Lung (tissue), 12 donors: ENCODE measurements around the gene STT3B. TPM values are rescaled to one million over a fixed set of nuclear protein-coding genes. Genes with fewer than 3 reads are reported as not detected.
"Not testable (repeated sequence)": the region's sequence is repeated elsewhere in the genome, so short reads cannot be mapped to it uniquely, and the experiment has no call there.

ENCODE experiments used
- ATAC-seq: fragments of 200-7000 bp; cut with Tn5 transposase; one replicate; pipeline ENCODE4 v1.9.1; 2020; ENCODE audit warnings: moderate number of reproducible peaks; ENCODE audit not compliant: insufficient read depth, low FRiP score
- DNase-seq, 3 donors: peaks; one replicate each; pipeline ENCODE4 v3.0.0-alpha.2; 2013 to 2017
- H3K27ac ChIP-seq, 2 donors: one replicate each; pipeline ENCODE4 v1.5.1; 2013; ENCODE audit warnings: mild to moderate bottlenecking in 2 of 2, moderate library complexity in 2 of 2, control low read depth in 1 of 2, inconsistent platforms in 1 of 2, low read depth in 1 of 2, low read length in 1 of 2
- H3K27me3 ChIP-seq, 3 donors: one replicate each; pipeline ENCODE4 v1.5.1; 2013; ENCODE audit warnings: low read length in 2 of 3; ENCODE audit not compliant: control insufficient read depth in 3 of 3, insufficient read depth in 3 of 3
- H3K36me3 ChIP-seq, 4 donors: one replicate each; pipeline ENCODE4 v1.5.1; 2013; ENCODE audit warnings: low read length in 4 of 4, mild to moderate bottlenecking in 1 of 4, moderate library complexity in 1 of 4; ENCODE audit not compliant: control insufficient read depth in 4 of 4, insufficient read depth in 4 of 4
- H3K4me1 ChIP-seq, 5 donors: one replicate each; pipeline ENCODE4 v1.5.1; 2013; ENCODE audit warnings: low read length in 5 of 5, mild to moderate bottlenecking in 2 of 5, moderate library complexity in 1 of 5; ENCODE audit not compliant: control insufficient read depth in 5 of 5, insufficient read depth in 5 of 5
- H3K4me3 ChIP-seq: one replicate; pipeline ENCODE4 v1.5.1; 2013; ENCODE audit warnings: mild to moderate bottlenecking, control low read depth, moderate library complexity
- H3K9ac ChIP-seq, 2 donors: one replicate each; pipeline ENCODE4 v1.5.1; 2013; ENCODE audit warnings: low read length in 2 of 2, control low read depth in 1 of 2; ENCODE audit not compliant: insufficient read depth in 1 of 2
- H3K9me3 ChIP-seq, 4 donors: one replicate each; pipeline ENCODE4 v1.5.1; 2013; ENCODE audit warnings: low read length in 3 of 4, mild to moderate bottlenecking in 1 of 4, moderate library complexity in 1 of 4; ENCODE audit not compliant: control insufficient read depth in 4 of 4, insufficient read depth in 3 of 4
- CTCF ChIP-seq: IDR thresholded peaks from 2 replicates; pipeline ENCODE4 v1.5.1; 2012; ENCODE audit warnings: mild to moderate bottlenecking; ENCODE audit errors: control extremely low read depth, extremely low read depth
- WGBS, 2 donors: extraction: QIAGEN DNeasy Blood & Tissue Kit; methylation state at CpG; one replicate each; pipeline ENCODE4 v1.1.7; 2013; 5-methylcytosine and 5-hydroxymethylcytosine counted together
- polyA plus RNA-seq, 2 donors: library from polyadenylated mRNA; stranded (reverse); fragments of 200-250 nt; gene quantifications; one replicate each; pipeline ENCODE4 v1.2.1, GENCODE V29; 2013
- total RNA-seq, 2 donors: library from RNA; depleted of rRNA in 1 of 2; stranded (reverse); fragments of >200 nt in 1 of 2; gene quantifications; one replicate each; pipeline ENCODE4 v1.2.1, GENCODE V29; 2014 to 2021
- donor health status: control.
- donor health status: control.
- donor health status: Bipolar disorder and iron deficiency.
- donor health status: healthy.
- donor health status: DM: yes; HTN: yes; CAD: no.

The STT3B gene
- total and polyA plus RNA-seq, 4 donors = 39.3 to 217 (median 85.5) TPM

DNA sequence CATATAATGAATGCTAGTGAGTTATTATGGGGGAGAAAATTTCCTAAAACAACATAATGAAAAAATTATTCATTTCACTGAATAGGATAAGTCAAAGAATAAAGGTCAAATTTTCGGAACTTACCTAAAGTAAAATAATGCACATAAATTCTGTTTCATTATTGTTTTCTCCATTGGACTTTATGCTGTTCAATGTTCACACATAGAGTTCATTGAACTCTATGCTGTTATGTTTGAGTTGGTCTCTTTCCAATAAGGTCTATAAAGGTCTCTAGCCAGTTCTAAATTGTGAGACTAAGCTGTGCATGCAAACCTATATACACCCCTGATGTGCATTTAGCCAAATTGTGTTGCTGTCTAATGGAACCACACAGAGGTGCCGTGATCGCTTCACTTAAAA is 28.5 kb upstream of the STT3B start:
- WGBS, 2 donors = 95 to 98% methylated on average over 3 of the region's 3 CpGs
- no peaks in the 10 kb centered on the region for H3K27me3 ChIP-seq
- H3K4me3 ChIP-seq = no peak overlapping the region
- peaks cover 0 to 14% (median 0%) of the 10 kb centered on the region in 5 donors for H3K4me1 ChIP-seq
- no peaks in the 10 kb centered on the region for H3K9me3 ChIP-seq
- DNase-seq = no peak
- H3K36me3 ChIP-seq = no peaks in the 10 kb centered on the region
- no peak for ATAC-seq
- H3K27ac ChIP-seq = no peak overlapping the region
- no peak for TF ChIP-seq CTCF
- H3K9ac ChIP-seq = no peak overlapping the region

GRCh38 chr3:31505371-31506048 is 27.2 kb upstream of the STT3B start:
- Histone ChIP-seq H3K27ac (no peak overlapping the region), H3K9me3 (no peaks in the 10 kb centered on the region), H3K27me3 (no peaks in the 10 kb centered on the region), H3K4me1 (peaks cover 0 to 6% (median 0%) of the 10 kb centered on the region in 5 donors), H3K4me3 (no peak overlapping the region), H3K9ac (no peak overlapping the region), H3K36me3 (no peaks in the 10 kb centered on the region)
- no peak for TF ChIP-seq CTCF
- WGBS, 2 donors = 21 to 48% methylated on average over 5 of the region's 5 CpGs
- ATAC-seq (no peak), DNase-seq (peak in 1 of 3 donors; percentile 29)

GRCh38 chr3:31506515-31506914 is 26.2 kb upstream of the STT3B start:
- 86 to 95% methylated on average over 7 of the region's 7 CpGs for WGBS, 2 donors
- not testable (repeated sequence) for H3K4me1 ChIP-seq, H3K27me3 ChIP-seq, H3K9me3 ChIP-seq, H3K4me3 ChIP-seq, H3K36me3 ChIP-seq, ATAC-seq, H3K9ac ChIP-seq, H3K27ac ChIP-seq, DNase-seq

- 85 to 87% methylated on average over 2 of the region's 2 CpGs for WGBS, 2 donors
- H3K9ac ChIP-seq = no peak overlapping the region
- no peak for ATAC-seq
These were observed 24.1 kb upstream of the STT3B start for GRCh38 chr3:31508452-31509146.

More at GRCh38 chr3:31508452-31509146, 24.1 kb upstream of the STT3B start:
- no peak for TF ChIP-seq CTCF
- no peak overlapping the region for H3K27ac ChIP-seq
- H3K9me3 ChIP-seq = no peaks in the 10 kb centered on the region
- no peaks in the 10 kb centered on the region for H3K27me3 ChIP-seq
- H3K36me3 ChIP-seq = no peaks in the 10 kb centered on the region
- peaks cover 0 to 6% (median 0%) of the 10 kb centered on the region in 5 donors for H3K4me1 ChIP-seq
- DNase-seq = no peak
- no peak overlapping the region for H3K4me3 ChIP-seq
